Duodenal mucosa (tissue), 2 donors: Measurements from ENCODE around the gene OCIAD1.

Experiments
- H3K27ac ChIP-seq: one replicate; pipeline ENCODE4 v1.7.0; 2013; ENCODE audit warnings: low read depth, low read length
- H3K27me3 ChIP-seq, 2 donors: one replicate each; pipeline ENCODE4 v1.7.0; 2013; ENCODE audit warnings: low read length in 2 of 2, control low read depth in 1 of 2; ENCODE audit not compliant: insufficient read depth in 2 of 2, control insufficient read depth in 1 of 2
- H3K36me3 ChIP-seq, 2 donors: one replicate each; pipeline ENCODE4 v1.7.0; 2013; ENCODE audit warnings: low read length in 2 of 2, control low read depth in 1 of 2; ENCODE audit not compliant: insufficient read depth in 2 of 2, control insufficient read depth in 1 of 2
- H3K4me1 ChIP-seq, 2 donors: one replicate each; pipeline ENCODE4 v1.7.0; 2013; ENCODE audit warnings: low read length in 2 of 2, control low read depth in 1 of 2; ENCODE audit not compliant: insufficient read depth in 2 of 2, control insufficient read depth in 1 of 2
- H3K4me3 ChIP-seq, 2 donors: one replicate each; pipeline ENCODE4 v1.7.0; 2013; ENCODE audit warnings: low read length in 2 of 2, low read depth in 1 of 2
- H3K9ac ChIP-seq, 2 donors: one replicate each; pipeline ENCODE4 v1.7.0; 2013; ENCODE audit warnings: low read length in 2 of 2, low read depth in 1 of 2
- H3K9me3 ChIP-seq, 2 donors: one replicate each; pipeline ENCODE4 v1.7.0; 2013; ENCODE audit warnings: low read length in 2 of 2, control low read depth in 1 of 2; ENCODE audit not compliant: control insufficient read depth in 1 of 2

Gene OCIAD1

GRCh38 chr4:48830706-48831531, at the start of gene OCIAD1:
TSS of gene OCIAD1 (plus strand) at chr4:48831088. CDS start at chr4:48832625, 1,537 bp downstream.
- Histone ChIP-seq H3K27ac (peak within 1 kb of the TSS; percentile 97), H3K4me1 (peaks cover 9 to 11% of the 10 kb centered on the region in 2 donors), H3K36me3 (peaks cover 8 to 17% of the 10 kb centered on the region in 2 donors), H3K4me3 (peak within 1 kb of the TSS; percentile 99 to 100), H3K9ac (peak within 1 kb of the TSS; percentile 99 to 100), H3K9me3 (no peaks in the 10 kb centered on the region), H3K27me3 (no peaks in the 10 kb centered on the region)

DNA sequence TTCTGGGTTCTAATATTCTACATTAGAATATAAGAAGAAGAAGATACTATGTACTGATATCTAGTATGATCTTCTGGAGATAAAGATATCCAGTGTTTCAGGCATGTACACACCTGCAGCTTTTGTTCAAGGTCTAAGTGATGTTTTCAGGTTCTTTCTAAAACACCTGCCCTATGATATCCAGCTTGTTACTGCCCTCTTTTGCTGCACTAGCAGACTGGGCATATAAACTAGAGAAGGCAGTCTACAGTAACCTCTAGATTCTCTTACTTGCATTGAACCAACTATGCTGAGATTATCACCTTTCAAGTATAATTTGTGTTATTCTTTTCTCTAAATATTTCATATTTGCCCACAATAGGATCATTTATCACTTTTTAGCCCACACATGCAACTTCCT, 48.9 kb upstream of the OCIAD1 start:
- no peak overlapping the region for H3K4me3 ChIP-seq
- no peaks in the 10 kb centered on the region for H3K36me3 ChIP-seq
- no peaks in the 10 kb centered on the region for H3K27me3 ChIP-seq
- H3K9me3 ChIP-seq = no peaks in the 10 kb centered on the region
- H3K9ac ChIP-seq = no peak overlapping the region
- H3K4me1 ChIP-seq = peaks cover 18 to 19% of the 10 kb centered on the region in 2 donors
- no peak overlapping the region for H3K27ac ChIP-seq

DNA sequence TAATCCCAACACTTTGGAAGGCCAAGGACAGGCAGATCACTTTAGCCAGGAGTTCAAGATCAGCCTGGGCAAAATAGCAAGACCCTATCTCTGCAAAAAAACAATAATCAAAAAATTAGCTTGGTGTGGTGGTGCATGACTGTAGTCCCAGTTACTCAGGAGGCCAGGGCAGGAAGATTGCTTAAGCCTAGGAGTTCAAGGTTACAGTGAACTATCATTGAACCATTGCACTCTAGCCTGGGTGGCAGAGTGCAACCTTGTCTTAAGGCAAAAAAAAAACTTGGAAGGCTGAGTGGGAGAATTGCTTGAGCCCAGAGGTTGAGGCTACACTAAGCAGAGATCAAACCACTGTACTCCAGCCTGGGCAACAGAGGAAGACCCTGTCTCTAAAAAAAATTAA, 45.6 kb upstream of the OCIAD1 start:
- Histone ChIP-seq H3K4me1 (peaks cover 5 to 9% of the 10 kb centered on the region in 2 donors), H3K9ac (no peak overlapping the region), H3K27me3 (no peaks in the 10 kb centered on the region), H3K4me3 (no peak overlapping the region), H3K36me3 (no peaks in the 10 kb centered on the region), H3K9me3 (no peaks in the 10 kb centered on the region), H3K27ac (no peak overlapping the region)

GRCh38 chr4:48786549-48786948, 44.3 kb upstream of the OCIAD1 start:
- no peaks in the 10 kb centered on the region for H3K9me3 ChIP-seq
- H3K9ac ChIP-seq = no peak overlapping the region
- no peaks in the 10 kb centered on the region for H3K36me3 ChIP-seq
- H3K4me3 ChIP-seq = no peak overlapping the region
- no peaks in the 10 kb centered on the region for H3K27me3 ChIP-seq
- H3K4me1 ChIP-seq = peaks cover 0 to 2% of the 10 kb centered on the region in 2 donors
- H3K27ac ChIP-seq = no peak overlapping the region

DNA sequence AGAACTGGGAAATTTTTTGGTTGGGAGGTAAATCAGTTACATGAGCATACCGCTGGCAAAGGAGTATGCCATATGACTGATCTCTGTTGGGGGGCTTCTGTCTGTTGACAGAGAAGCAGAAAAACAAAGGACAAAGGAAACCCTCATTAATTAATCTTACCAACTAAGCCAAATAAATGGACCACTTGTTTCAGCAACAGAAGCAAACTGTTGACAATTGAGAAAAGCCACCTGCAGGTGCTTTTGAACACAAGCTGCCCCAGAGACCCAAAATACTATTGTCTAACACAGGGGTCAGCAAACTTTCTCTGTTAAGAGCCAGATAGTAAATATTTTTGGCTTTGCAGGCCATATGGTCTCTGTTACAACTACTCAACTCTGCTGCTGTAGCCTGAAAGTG, 43.8 kb upstream of the OCIAD1 start:
- Histone ChIP-seq H3K36me3 (no peaks in the 10 kb centered on the region), H3K9ac (no peak overlapping the region), H3K27me3 (no peaks in the 10 kb centered on the region), H3K9me3 (no peaks in the 10 kb centered on the region), H3K27ac (no peak overlapping the region), H3K4me1 (no peaks in the 10 kb centered on the region), H3K4me3 (no peak overlapping the region)

DNA sequence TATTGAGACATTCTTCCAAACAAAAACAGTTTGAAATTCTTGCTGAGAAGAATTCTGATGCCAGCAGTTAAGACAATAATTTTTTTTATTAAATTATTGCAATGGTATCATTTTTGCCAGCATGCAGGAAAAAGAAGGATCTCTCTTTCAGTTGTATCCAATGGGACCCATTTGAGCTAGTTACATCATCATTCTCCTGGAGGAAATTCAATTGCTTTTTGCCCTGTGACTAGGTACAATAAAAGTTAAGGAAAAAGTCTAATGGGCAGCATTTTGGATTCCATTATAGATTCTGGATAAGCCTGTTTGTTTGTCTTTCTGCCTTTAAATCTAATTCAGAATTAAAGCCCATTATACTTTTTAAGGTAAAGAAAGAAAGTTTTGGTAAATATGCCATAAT, 40.3 kb upstream of the OCIAD1 start:
- Histone ChIP-seq H3K9me3 (no peaks in the 10 kb centered on the region), H3K4me1 (no peaks in the 10 kb centered on the region), H3K27me3 (no peaks in the 10 kb centered on the region), H3K9ac (no peak overlapping the region), H3K36me3 (no peaks in the 10 kb centered on the region), H3K4me3 (no peak overlapping the region), H3K27ac (no peak overlapping the region)

- Histone ChIP-seq H3K27ac (no peak overlapping the region), H3K9ac (no peak overlapping the region), H3K36me3 (no peaks in the 10 kb centered on the region), H3K4me1 (no peaks in the 10 kb centered on the region), H3K9me3 (no peaks in the 10 kb centered on the region), H3K27me3 (no peaks in the 10 kb centered on the region), H3K4me3 (no peak overlapping the region)
Observed at GRCh38 chr4:48791313-48791712, 39.6 kb upstream of the OCIAD1 start.

DNA sequence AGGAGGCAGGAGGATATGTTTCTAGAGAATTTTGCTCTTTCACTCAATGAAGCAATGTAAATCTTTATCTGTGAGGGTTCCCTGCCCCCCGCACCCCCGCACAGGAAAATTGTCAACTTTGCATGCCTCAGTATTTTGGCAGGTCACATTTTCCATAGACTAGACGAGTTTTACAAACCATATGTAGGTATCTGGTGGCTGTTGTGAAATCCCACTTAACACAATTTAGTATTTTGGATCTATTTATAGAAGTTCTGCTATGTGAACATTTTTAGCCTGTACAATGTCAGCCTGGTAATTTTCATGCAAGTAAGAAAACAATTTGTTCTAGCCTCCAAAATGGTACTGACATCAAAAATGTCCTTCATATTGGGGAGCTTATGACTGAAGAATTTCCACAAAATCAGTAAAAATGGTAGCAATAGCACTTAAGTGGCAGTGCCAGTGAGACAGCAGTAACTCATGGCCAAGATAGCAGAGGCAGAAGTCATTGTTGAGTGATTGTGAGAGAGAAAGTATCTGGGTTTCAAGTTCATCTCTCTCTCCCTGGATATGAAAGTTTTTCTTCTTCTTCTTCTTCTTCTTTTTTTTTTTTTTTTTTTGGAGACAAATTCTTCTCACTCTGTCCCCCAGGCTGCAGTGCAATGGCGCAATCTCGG, 38.4 kb upstream of the OCIAD1 start:
- Histone ChIP-seq H3K27me3 (no peaks in the 10 kb centered on the region), H3K9me3 (no peaks in the 10 kb centered on the region), H3K9ac (no peak overlapping the region), H3K4me1 (no peaks in the 10 kb centered on the region), H3K36me3 (no peaks in the 10 kb centered on the region), H3K27ac (no peak overlapping the region), H3K4me3 (no peak overlapping the region)

- H3K4me3 ChIP-seq = no peak overlapping the region
- no peaks in the 10 kb centered on the region for H3K9me3 ChIP-seq
- no peaks in the 10 kb centered on the region for H3K4me1 ChIP-seq
- no peak overlapping the region for H3K27ac ChIP-seq
- no peak overlapping the region for H3K9ac ChIP-seq
- no peaks in the 10 kb centered on the region for H3K27me3 ChIP-seq
- no peaks in the 10 kb centered on the region for H3K36me3 ChIP-seq
Observed at GRCh38 chr4:48795108-48795507, 35.8 kb upstream of the OCIAD1 start.

DNA sequence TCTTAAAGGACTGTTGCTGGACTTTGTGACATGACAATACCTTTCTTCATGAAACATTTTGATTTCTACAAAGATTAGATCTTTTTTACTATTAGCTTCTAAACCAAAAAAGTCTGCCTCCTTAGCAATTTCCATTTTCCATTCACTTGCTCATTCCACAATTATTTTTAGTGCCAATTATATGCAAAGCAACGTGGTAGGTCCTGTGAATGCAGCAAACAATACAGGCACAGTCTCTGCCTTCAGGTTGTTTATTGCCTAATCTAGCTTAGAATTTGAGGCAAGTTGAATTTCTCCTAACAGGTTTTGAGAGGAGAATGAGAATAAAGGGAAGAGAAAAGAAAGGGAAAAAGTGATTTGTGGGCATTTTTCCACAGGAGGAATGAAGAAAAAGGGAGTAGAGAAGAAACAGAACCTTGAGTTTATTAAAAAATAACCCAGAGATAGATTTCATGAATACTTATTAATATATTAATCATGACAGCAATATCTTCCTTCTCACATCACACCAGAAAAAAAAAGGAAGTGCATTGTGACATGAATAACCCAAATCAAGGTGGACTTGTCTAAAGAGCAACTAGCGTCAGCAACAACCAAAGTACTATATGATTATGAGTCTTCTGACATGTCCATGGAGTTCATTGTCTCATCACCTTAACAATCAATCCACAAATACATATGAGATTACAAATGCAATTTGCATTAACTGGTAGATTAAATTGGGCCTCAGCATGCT, 34.5 kb upstream of the OCIAD1 start:
- Histone ChIP-seq H3K27me3 (no peaks in the 10 kb centered on the region), H3K27ac (no peak overlapping the region), H3K9ac (no peak overlapping the region), H3K9me3 (no peaks in the 10 kb centered on the region), H3K4me3 (no peak overlapping the region), H3K4me1 (no peaks in the 10 kb centered on the region), H3K36me3 (no peaks in the 10 kb centered on the region)
